ENCODE results near the gene FAM124B.
"Not testable (repeated sequence)": the region's sequence is repeated elsewhere in the genome, so short reads cannot be mapped to it uniquely, and the experiment has no call there.

FAM124B gene

DNA sequence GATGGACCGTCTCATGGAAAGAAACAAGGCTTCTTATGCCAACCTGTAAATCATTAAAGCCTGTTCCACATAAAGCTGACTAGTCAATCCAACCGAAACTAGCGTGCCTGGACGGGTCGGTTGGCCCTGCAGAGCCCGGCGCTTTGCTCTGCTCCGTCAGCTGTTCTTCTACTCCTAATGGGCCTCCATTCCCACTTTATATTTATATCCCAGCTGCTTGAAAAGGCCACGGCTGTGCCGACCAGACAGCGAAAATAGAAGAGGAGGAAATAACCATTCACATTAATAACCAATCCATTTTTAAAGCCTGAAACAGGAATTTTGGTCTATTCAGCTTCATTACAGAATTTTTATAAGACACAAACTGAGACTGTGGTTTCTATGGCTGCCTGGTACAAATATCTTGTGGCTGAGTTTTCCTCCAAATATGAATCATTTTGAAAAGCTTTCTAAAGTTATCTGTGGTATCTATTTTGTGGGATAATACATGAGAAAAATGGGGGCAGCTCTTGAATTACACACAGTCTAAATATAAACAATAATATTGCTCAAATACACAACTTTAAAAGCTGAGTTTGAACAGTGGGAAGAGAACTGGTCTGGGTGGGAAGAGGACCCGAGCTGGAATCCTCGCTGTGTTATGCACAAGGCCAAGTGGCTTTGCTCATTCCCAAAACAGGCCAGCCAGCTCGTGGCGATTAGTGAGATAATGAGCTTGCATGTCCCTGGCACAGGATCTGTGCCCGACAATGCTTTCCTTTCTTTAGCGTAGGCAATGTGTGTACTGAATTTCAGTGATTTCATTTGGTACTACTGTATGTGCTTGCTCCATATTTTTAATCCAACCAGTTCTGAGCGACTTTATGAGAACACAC is 10.5 kb upstream of the FAM124B start:
- DNase-seq, result no peak

DNA sequence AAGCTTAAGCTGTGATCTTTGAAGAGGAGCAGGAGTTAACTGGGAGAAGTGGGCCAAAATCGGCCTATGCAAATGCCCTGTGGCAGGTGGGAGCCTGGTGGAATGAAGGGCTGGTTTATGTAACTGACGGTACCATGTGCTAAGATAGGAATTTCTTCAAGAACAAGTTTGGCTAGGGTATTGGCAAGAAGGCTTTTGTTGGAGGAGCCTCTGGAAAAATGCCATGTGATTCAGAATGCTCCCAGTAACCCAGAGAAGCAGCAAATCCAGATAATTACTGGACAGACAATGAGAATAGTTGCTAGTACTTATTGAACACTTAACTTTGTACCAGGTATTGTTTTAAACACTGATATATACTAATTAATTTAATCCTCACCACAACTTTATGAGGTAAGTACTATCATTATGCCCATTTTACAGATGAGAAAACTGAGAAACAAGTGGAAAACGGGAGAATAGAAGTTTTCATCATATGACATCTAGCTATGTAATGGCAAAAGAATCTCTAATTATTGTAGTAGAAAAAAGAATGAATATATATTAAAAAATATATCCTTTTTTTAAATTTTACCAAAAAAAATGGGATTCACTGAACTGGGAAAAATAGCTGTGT is 9.1 kb upstream of the FAM124B start:
- no peak for DNase-seq

DNA sequence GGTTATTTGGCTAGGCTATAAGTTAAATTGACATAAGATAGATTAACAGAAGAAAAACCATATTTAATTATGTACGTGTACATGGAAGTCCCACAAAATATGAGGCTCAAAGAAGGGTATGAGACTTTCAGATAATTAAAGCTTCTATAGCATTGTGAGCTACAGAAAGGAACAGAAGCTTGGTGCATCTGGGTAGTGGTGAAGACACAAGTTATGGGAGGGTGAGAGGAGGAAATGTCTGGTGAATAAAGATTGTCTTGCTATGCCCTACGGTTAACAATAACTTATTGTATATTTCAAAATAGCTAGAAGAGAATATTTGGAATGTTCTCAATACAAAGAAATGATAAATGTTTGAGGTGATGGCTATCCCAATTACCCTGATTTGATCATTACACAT is 6.8 kb upstream of the FAM124B start:
- DNase-seq, result no peak

DNA sequence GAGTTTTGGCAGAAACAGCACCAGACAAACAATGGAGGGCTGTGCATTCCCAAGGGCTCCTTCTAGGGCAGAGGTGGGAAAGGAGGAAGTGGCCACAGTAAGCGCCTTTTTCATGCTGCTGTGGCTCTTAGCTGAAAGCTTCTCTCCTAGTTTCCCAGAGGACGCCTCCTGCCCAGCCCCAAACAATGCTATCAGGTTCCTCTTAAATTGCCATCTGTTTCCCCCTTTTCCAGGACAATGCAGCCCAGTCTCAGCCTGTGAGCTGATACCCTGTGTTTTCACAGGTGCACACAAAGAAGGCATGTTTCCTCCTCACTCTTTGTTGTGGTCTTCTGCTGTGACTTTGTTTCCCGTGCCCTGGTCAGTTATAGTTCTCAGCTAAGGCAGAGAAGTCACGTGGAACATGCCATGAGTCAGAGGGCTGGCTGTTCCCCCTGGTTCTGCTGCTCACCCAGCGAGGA is 5.4 kb upstream of the FAM124B start:
- DNase-seq, result no peak

DNA sequence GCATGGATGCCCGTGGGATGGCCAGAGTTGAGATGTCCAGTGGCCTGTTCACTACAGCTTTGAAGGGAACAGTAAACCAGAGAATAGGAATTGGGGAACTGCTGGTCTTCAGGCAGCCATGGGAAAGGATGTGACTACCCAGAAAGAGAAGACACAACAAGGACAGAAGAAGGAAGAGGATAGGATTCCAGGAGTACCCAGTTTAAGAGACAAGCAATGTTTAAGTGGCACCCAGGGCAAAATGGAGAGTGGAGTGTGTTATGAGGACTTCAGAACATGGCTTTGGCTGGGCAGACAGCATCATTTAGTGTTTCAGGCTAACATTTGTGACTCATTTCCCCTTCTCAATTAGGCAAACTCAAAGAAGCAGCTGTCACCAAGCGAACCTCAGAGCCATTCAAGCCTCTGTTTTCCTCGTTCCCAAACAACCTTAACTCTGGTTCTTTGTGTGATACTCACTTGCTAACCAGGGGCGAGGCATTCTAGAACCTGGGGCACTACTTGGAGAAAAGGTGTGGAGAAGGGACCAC is 4.0 kb upstream of the FAM124B start:
- DNase-seq, result no peak

DNA sequence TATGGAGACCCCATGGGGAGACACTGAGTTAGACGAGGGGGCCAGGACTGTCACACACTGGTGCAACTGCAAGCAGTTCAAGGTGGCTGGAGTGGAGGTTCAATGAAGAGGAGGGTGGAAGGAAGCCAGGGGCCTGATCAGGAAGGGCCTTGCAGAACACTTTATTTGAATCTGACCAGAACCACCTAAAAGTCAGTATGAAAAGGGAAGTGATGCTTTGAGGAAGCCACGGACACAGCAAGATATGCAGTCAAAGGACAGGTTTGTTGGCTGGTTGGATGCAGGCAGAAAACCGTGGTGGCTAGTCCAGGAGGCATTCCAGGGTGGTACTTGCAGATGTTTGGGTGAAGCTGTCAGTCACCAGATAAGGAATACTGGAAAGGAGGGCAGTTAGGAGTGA is 3.5 kb upstream of the FAM124B start:
- DNase-seq, result no peak

DNA sequence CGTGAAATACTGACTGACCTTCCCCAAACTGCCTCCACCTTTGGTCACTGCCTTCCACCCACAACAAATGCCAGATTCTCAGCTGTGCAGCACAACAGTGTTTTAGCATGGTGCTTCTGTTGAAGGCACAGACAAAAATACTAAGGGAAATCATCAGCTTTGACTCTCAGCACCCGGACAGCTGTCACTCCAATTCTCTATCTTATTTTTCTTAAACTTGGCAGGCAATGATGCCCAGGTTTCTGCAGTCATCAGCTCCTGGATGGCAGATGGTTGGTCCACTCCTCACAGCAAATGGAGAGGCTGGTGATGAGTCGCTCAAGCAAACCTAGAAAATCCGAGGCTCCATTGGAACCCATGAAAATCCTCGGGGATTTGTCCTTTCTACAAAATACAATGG is 2.9 kb upstream of the FAM124B start:
- no peak for DNase-seq

DNA sequence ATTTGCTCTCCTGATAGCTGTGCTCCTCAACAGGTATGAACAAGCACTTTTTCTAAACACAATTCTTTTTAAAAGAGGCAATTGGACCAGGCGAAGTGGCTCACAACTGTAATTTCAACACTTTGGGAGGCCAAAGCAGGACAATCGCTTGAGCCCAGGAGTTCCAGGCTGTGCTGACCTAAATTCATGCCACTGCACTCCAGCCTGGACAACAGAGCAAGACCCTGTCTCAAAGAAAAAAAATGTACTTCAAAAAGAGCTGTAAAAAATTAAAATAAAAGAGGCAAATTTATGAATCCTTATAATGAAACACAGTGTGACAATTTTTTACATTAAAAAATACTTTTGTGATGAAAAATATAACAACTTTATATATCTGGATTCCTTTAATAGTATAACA is 1.8 kb upstream of the FAM124B start:
- DNase-seq, result no peak

DNA sequence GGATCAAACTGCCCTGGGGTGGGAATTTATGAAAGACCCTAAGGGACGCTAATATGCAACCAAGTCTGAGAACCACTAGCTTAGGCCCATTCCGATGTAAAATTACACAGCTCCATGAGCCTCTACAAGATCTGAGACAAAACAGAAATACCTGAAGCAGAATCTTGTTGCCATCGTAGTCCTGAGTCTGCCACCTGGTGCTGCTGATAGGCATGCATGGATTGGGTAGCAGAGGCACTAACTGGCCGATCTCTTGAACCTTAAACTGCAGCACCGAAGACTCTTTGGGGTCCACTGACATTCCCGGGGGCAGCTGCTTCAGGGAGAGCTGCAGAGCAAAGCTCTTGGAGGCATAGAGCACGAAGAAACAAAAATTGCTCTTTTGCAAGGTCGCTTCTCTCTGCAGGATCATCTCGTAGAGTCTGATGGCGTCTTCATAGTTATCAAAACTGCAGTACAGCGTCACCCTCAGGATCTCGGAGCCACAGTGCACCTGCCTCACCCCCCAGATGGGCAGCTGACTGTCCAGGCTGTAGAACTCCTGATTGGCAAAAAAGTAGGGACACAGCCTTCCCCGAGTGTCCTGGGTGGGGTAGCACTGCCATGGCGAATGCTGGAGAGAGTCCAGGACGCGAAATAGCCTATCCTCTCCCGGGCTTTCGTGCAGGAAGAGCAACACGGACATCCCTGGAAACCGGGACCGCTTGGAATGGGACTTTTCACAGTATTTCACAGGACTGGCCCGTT is 848 bp downstream of the FAM124B start:
- DNase-seq, result no peak

DNA sequence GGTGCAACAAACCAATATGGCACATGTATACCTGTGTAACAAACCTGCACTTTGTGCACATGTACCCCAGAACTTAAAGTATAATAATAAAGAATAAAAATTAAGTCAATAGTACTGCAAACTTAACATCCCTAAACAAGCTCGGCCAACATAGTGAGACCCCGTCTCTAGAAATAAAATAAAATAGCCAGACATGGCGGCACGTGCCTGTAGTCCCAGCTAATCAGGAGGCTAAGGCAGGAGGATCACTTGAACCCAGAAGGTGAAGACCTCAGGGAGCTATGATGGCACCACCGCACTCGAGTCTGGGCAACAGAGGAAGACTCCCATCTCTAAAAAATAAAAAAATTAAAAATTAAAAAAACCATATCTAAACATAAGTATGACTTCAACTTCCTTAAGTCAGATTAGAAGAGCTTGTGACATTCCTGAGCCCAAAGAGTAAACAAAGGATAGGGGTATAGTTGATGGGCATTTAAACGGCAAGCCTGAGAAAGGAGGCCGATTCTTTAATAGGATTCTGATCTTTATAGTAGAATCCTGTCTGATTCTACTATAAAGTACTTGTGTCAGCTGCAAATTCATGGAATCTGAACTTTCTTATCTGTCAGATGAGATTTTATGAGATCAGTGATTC is 1.6 kb downstream of the FAM124B start:
- DNase-seq, result no peak

DNA sequence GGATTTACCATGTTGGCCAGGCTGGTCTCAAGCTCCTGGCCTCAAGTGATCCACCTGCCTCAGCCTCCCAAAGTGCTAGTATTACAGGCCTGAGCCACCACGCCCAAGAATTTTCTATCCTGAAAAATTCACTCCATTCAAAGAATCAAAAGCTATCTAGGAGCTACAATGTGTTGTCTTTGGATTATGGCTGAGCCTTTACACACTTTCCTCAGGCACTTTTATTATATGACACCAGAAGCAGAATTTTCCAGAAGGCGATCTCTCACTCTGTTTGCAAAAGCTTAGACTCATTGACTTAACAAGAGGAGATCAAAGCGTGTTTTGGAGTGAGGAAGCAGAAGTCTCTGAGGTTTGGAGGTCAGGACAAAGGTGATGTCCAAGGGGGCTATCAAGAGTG is 3.6 kb downstream of the FAM124B start:
- DNase-seq, result no peak

DNA sequence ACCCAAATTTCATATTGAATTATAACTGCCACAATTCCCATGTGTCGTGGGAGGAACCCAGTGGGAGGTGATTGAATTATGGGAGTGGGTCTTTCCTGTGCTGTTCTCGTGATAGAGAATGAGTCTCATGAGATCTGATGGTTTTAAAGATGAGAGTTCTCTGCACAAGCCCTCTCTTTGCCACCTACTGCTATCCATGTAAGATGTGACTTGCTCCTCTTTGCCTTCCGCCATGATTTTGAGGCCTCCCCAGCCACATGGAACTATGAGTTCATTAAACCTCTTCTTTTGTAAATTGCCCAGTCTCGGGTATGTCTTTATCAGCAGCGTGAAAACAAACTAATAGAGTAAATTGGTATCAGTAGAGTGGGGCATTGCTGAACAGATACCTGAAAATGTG is 4.8 kb downstream of the FAM124B start:
- DNase-seq, result not testable (repeated sequence)

DNA sequence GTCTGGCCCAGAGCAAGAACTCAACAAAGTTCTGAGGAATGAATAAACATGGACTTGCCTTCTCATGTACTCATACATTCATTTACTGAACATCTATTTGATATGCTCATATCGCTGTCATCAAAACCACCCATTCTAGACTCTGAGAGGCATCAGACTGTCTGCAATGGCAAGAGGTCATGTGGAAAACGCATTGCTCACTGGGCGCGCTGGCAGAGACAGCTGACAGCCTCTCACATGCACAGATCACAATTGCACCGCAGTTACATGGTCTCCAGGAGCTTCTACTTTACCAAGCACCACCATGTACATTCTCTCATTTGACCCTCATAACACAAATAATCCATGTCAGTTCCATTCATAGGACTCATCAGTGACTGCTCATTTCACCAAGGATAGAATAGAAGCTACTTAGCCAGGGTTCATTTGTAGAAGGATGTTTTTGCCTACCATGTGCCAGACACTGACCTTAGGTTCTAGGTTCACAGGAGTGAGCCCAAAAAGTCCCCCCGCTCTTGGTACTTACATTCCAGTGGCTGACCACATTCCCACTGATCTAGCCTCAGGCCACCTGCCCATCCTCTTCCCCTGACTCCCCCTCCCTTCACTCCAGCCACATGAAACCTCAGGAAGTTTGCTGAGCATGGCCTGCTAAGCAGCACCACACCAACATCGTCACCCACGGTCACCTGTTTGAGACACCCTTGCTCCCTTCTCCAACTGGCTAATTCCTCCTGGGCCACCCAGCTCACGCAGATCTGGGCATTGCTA is 6.1 kb downstream of the FAM124B start:
- DNase-seq, result no peak

DNA sequence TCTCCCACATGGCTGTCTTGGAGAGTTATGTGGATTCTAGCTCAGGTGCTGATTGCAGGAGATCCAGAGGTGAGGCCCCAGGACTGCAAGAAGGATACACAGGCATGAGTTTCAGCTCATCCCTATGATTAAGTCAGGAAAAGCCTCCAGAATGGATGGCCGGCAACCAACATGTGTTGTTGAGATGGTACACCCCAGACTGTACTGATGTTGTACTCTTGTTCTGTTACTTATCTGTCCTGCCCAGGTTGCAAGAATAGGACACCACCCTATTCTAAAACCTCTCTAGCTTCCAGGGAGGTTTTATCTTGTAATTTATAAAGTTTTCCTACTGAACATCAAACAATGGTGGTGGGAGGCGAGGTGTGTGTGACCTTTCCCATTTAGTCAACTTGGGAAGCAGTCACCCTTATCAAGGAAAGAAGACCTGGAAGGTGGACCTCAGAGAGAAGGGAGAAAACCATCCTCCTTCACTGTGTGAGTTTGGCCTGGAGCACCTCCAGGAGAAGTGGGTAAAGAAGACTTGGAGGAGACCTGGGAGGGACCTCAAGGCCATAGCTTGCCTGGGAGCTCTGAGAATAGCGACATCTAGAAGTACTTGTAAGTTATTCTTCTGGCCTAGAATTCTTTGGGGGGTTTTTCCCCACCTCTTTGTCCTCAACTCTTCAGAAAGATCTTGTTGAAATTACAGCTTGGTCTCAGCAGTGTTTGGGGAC is 8.6 kb downstream of the FAM124B start:
- DNase-seq, result no peak

DNA sequence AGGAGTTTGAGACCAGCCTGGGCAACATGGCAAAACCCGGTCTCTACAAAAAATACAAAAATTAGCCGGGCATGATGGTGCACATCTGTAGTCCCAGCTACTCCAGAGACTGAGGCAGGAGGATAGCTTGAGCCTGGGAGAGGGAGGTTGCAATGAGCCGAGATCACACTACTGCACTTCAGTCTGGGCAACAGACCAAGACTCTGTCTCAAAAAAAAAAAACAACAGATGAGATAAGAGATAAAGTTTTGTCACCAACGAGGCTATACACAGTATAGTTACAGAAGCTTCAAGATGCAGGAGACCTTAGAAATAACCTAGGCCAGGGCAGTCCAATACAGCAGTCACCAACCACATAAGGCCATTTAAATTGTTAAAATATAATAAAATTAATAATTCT is 9.4 kb downstream of the FAM124B start:
- DNase-seq, result no peak

DNA sequence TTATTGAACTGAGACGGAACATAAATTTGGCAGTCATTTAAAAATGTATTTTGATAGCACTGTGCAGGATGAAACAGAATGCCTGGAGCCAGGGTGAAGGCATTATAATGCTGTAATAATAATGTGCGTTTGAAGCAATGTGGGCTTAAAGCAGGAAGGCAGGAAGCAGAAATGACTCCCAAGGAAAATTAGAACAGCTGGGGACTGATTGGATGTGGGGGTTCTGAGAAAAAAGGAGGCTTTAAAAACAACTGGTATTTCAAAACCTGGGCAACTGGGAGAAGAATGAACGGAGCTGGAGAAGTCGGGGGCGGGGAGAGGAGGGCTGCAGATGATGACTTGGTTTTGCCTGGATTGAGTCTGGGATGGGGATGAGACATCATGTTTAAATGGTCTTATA is 12.6 kb downstream of the FAM124B start:
- no peak for DNase-seq

DNA sequence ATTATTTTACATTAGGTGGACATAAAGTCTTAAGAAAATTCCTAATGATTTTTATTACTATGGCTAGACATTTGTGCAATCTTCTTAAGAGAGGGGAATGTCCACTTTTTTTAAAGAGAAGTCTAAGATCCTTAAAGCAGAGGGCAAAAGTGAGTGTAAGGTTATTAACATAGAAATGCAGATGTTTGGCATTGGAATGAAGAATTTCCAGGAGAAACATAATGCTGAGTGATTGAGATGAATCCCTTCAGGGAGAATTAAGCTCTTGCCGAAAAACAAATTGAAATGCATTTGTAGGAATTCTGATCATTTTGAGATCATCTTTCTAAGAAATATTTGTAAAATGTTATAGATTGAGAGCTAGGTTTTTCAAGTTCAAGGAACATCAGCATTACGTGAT is 15.0 kb downstream of the FAM124B start:
- no peak for DNase-seq

DNA sequence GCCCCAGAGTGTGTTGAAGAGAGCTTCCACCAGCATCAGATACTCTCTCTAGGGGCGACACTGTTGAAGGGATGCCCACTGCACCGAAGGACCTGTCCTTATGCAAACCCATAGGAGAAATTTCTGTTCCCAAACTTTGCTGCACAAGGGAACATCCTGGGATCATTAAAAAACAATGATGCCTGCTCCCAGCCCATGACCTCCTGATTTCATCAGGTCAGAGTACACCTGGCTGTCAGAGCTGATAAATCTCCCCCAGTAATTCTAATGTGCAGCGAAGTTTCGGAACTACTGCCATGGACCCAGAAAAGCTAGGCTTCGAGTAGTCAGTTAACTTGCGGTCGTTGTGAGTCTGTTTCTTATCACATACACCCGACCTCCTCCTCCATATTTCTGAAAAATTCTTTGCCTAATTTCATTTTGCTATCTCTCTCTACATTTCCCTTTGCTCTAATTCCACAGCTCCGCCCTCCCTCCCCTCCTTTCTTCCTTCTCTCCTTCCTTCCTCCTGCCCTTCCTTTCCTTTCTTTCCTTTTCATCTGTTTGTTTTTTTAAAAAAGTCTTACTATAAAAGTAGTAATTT is 18.8 kb downstream of the FAM124B start:
- no peak for DNase-seq

DNA sequence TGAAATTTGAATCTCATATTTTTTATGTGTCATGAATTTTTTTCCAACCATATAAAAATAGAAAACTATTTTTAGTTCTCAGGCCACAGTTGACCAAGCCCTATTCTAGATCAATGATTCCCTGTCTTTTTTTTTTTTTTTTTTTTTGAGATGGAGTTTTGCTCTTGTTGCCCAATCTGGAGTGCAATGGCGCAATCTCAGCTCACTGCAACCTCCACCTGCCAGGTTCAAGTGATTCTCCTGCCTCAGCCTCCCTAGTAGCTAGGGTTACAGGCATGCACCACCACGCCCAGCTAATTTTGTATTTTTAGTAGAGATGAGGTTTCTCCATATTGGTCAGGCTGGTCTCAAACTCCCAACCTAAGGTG is 19.6 kb downstream of the FAM124B start:
- DNase-seq, result not testable (repeated sequence)

DNA sequence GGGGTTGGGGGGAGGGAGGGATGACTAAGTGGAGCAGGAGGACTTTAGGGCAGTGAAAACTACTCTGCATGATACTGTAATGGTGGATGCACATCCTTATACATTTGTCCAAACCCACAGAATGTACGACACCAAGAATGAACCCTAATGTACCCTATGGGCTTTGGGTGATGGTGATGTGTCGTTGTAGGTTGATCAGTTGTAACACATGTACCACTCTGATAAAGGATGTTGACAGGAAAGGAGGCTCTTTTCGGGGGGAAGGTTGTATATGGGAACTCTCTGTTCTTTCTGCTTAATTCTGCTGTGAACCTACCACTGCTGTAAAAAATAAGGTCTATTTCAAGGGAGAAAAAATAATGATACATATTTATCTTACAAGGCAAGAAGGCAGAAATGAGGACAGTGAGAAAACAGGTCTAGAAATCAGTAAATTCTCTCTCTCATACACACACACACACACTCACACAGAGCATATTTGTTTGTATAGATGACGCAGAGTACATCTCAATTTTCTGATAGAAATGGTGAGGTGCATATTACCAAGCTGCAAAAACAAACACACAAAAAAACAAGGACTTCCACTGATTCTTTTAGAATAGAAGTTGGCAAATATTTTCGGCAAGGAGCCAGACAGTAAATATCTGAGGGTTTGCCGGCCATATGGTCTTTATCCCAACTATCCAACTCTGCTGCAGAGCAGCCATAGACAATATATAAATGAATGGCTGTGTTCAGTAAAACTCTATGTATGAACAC is 20.2 kb downstream of the FAM124B start:
- DNase-seq, result no peak

DNA sequence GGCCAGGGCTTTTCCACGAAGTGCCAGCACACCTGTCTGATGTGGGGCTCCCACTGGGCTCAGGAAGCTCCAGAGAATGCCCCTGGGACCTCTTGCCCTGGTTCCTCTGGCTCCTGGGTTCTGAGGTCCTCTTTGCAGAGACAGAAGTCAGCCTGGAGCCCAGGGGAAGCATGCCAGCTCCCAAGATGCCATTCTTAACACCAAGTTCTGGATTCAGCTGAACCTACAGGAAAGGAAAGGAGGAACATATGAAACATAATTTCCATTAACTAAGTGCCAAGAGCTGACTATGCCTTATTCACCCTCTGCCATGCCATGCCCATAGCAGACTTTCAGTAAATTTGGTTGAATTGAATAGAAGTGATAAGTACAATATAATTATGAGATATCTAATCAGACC is 21.9 kb downstream of the FAM124B start:
- no peak for DNase-seq

Data from NCI-H2029 treated with DMSO at 0.1 percent for 48 hours (cell line).